GM18508 (cell line): ENCODE data around the gene HOXA3.

Source experiments
- ATAC-seq: cut with Tn5 transposase; IDR thresholded peaks from one replicate; pipeline ENCODE4 v1.9.1; 2021; ENCODE audit warnings: moderate number of reproducible peaks; ENCODE audit not compliant: insufficient read depth, unreplicated experiment

The HOXA3 gene

DNA sequence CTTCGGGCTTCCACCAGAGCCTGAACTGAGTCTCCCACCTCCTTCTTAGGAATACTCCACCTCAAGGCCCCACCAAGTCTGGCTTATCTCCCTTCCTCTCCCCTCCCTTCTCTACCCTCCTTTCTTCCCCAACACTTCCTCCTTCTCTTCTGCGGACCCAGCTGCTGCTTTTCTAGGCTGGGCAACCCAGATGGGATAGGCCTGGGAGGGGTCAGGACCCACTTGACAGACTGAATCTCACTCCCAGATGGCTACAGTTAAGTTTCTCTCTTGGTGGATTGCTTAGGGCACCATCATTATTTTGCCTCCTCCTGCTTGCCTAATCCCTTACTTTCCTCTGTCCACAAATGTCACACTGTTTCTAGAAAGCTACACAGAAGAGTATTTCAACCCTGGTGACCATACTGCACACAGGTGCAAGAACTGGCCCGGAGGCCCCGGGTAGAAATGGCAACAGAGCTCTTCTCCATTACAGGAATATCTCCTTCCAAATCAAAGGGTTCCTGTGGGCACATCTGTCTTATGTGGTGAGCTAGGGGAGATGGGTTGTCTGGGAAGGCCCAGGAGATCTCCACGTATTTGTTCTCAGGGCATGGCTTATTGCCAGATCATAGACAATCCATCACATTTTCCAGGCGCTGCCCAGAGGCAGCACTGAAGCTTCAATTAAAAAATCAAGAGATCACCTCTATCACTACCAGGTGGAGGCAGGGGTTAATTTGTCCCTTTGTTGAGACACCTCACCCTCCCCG, 37.8 kb upstream of the HOXA3 start:
- ATAC-seq: no peak

DNA sequence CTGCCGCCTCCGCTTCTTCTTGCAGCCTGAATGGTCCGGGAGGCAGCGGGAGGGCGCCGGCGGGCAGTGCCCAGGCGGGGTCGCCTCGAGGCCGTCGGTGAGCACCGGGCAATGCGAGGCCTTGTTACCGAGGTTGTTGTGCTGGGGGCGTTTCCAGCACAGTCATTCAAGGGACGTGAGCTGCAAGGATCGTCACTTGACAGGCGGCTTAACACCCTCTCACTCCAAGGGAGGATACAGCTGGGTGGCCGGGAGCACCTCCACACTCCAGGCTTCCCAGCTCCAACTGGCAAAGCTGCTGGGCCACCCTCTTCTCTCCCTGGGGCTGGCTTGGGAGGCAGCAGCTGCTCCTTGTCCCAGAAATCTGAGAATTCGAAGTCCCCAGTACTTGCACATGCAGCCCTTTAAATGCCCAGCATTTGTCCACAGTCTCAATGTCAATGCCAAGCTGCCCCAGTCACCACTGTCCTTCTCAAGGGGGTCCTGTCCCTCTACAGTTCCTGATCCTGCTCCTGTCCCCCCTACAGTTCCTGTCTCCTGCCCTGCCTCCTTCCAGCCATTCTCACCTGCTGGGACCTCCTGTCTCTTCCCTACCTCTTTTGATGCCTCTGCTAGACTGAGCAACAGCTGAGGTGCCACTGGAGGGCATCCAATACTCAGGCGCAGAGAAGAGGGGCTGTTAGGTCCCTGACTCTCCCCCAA, 37.1 kb upstream of the HOXA3 start:
- no peak for ATAC-seq

DNA sequence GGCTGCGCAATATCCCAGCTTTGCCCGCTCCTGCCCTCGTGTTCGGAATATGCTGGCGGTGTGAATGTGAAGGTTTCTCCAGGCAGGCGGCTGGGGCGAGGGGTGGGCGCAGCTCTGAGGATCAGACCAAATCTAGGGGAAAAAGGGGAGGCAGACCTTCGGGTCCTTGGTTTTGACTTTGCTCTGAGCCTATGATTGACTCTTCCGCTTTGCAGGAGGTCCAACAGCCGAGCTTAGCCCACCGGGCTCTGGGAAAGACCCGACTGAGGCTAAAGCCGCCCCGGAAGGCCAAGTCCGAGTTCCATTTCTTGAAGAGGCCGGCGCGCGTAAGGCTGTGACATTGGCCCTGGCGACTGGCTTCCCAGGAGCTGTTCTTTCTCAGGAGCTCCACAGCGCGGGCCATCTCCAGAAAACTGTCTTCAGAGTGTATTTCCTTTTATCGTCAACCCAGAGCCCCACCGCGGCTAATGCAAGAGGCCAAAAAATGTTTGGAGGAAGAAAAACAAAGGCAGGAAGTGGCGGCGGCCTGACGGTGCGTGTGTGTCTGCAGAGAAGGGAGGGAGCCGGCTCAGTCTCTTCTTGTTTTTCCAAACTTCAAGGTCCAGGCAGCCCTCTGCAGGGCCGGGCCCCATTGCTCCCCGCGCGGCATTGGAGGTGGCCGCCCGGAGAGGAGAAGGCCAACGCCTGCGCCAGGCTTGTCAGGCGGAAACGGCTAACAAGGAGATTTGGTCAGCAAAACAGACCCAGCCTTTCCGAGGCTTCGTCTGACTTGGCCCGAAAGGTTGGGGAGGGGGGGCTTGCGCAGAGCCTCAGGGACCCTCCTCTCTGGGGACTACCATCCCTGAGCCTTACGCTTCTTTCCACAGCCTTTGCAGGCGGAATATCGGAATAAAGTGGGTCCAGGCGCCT, 36.3 kb upstream of the HOXA3 start:
- no peak for ATAC-seq

DNA sequence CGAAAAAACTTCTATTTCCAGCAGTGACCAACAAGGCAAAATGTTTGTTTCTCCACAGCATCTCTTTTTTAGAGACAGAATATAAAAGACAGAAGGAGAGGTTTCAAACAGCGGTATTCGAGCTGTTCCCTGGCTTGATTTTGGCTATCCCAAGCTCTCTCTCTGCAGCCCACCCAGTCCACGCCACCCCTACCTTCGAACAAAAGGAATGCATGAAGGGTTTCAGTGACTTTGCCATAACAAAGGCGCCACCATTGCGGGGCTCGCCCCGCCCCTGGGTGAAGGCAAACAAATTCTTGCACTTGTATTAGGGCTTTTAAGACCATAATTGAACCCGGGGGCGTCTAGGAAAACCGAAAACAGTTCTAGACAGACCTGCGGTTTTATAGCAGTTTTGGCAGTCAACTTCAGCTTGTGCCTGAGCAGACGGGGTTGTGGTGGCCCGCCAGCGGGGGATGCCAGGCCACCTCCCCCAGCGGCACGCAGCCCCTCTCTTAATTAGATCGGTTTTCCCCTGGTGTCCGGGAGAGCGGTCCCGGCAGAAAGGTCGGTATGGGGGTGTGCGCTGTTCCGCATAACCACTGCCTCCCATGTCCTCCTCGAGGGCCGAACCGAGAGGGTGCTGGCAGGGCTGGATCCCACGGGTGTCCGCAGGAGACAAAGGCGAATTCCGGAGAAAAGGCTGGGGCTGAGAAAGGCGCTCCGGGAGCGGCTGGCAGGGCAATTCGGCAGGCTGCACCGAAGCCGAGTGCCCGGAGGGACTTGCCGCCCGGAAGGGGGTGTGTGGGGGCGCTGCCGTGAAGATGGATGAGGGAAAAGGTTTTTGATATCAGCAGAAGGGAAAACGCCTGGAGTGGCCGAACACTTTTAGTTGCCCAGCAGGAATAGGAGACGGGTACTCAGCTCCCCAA, 35.3 kb upstream of the HOXA3 start:
- ATAC-seq: no peak

DNA sequence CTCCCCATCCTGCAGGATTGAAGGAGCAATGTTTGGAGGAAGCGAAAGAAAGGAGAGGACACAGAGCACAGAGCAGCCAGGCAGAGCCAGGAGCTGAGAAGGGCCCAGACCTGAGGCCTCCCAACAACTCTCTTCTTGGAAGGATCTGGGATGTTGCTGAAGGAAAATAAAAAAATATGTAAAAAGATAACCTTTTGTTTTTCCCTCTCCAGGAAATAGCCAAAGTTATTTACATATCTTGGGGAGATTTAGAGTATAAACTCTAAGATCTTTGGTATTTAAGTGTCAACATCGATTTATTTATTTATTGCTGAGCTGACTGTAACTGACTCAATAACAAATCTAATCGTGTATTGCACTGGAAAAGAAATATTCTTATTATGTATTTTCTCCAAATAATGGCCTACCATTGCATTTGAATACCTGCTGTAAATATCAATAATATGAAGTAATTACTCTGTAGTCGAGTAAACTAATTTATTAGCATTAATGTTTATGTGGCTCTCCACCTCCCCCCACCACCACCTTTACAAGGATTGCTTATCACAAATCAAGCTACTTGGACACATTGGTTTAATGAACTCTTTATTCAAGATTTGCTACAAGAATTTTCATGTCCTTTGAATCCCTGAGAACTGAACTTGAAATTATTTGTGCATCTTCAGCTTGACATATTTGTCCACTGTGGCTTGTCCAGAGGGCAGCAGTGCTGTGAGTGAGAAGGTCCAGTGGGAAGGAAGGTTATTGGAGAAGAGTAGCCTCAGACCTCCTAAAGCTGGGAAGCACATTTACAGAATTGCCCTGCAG, 34.5 kb upstream of the HOXA3 start:
- ATAC-seq: no peak

DNA sequence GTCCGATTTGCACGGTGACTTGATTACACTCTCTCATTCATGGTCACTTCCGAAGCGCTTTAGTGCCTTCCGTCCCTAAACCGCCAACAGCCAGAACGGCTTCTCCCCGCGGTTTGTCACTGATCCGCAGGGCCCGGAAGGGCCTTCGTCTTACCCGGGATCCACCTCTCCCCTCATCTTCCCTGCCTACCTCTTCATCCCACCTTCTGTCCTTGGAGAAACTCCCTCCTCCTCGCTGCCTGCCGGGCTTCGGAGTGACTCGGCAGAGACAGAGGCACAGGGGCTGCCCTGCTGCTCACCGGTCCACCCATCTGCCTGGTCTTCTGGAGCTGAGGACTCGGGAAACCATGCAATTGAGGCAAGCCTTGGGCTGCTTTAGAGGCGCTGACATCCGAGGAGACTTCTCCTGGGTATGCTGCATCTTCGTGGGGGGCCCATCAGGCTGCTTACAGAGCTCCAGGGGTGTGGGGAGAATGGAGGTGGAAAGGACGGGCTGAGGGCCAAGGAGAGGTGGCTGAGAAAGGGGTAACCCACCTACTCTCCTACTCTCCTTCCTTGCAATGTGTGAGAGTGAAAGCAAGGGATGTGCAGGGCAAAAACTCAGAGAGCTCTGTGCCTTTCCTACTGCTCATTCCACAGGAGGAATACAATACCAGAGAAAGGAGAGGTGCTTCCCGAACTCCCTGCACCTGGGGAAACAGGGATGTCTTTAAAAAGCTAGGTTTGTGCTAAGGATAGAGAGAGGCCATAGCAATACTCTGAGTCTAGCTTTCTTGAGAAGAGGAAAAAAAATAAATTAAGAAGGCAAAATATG, 33.7 kb upstream of the HOXA3 start:
- no peak for ATAC-seq

DNA sequence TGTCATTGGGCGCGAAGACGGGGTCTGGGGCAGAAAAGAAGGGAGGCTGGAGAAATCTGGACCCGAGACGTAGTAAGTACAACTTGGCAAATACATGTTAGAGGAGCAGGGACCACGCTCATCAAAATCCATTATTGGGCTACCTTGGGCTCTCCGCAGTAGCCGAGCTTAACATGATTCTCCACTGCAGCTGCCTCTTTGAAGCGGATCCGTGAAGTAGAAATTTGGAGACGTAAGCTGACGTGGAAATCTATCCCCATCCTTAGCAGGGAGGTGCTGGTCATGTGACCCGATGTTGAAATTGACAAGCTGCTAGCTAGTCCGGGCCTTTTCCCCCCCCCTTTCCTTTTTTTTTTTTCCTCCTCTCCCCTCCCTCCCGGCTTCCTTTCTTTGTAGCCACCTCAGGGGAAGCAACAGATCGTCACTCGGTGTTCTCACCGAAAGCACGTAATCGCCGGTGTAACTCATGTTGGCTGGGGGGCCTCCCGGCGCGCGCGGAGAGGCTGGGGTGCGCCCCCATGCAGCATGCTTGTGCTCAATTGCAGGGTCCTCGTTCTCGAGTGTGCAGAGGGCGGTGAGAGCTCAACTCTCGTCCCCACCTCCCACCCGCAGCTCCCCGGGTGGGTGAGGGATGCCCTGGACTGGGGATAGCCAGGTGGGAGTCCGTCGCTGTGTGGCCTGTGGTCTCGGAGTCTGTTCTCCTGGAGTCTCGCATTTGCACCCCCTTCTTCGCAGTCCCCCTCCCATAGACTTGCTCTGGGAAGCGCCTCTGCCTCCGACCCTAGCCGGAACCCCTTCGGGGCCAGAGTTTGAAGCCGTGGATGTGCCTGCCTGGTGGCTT, 32.9 kb upstream of the HOXA3 start, which contains the start of gene HOXA11:
Gene HOXA11 (minus strand): TSS at position 220 of the 841 bp plus-strand sequence. CDS start 88 bp downstream, at position 132.
- no peak for ATAC-seq

DNA sequence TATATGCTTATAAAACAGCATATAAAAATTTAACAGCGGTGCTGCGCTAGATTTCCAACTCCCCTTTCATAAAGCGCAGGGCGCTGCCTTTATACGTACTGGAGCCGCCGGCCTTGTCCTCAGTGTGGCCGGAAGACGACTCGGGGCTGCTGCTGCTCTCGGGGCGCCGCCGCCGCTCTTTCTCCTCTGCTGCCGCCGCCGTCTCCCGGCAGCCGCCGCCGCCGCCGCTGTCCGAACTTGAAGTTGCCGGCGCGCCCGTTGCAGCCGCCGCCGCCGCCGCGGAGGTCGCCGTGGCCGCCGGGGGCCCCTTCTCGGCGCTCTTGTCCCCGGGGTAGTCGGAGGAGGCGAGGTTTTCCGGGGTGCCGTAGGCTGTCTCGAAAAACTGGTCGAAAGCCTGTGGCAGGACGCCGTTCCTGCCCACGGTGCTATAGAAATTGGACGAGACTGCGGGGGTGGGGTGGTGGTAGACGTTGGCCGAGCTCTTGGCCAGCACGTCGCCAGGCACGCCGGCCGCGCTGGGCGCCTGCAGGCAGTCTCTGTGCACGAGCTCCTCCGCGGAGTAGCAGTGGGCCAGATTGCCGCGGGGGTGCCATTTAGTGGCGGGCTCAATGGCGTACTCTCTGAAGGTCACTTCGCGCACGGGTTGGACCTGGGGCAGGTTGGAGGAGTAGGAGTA, 32.1 kb upstream of the HOXA3 start:
- no peak for ATAC-seq

DNA sequence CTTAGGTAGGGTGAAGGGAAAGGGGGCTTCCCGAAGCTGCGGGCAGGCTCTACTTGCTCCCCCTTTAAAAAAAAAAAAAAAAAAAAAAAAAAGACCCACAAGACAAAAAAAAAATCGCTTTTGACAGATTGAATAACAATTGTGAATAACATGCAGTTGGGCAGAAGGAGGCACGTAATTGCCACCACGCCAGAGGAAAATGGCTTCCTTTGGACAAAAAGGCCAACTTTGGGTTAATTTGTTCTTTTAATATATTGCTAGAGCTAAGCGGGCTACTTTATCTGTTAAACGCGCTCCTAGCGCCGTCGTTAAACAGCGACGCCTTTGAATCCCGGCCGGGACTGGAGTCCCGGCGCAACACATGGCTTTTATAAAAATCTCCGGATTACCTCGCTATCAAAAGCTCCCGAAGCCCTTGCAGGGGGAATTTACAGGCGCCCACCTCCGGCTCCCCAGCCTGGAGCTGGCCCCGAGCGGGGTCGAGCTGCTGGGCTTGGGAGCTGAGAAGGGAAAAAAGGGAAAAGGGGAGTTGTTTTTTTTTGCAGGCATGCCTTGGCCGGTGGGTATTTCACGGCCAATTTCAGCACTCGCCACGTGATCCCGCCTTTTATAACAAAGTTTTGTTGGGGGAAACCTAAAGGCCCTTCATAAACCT, 31.4 kb upstream of the HOXA3 start:
- ATAC-seq: no peak

DNA sequence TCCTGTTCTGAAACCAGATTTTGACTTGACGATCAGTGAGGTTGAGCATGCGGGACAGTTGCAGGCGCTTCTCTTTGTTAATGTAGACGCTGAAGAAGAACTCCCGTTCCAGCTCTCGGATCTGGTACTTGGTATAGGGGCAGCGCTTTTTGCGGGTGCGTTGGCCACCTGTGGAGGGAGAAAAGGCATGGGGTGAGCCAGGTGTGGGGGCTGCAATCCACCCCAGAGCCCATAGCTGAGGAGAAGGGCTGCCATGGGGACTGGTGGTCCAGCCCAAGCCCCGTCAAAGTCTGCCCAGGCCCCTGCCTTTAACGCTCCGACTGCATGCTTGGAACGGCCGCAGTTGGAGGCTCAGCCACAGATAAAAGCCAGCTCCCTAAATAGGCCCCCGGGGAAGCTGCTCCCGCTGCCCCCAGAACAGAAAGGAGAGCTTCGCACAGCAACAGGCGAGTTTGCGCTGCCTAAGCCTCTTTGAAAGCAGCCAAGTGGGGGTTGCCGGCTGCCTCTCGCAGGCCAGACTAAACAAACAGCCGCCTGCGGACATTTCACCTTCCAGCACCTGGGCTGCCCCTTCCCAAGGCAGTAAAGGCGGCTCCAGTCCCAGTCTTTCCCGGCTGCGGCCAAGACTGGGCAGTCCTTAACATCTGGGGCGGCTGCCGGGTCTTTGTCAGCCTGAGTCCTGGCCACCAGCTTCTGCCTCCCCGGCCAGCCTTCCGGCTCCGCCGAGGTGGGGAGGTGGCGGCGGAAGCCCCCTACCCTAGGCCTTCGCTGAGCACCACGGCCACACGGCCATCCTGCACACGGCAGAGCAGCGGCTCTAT, 30.7 kb upstream of the HOXA3 start:
- no peak for ATAC-seq

DNA sequence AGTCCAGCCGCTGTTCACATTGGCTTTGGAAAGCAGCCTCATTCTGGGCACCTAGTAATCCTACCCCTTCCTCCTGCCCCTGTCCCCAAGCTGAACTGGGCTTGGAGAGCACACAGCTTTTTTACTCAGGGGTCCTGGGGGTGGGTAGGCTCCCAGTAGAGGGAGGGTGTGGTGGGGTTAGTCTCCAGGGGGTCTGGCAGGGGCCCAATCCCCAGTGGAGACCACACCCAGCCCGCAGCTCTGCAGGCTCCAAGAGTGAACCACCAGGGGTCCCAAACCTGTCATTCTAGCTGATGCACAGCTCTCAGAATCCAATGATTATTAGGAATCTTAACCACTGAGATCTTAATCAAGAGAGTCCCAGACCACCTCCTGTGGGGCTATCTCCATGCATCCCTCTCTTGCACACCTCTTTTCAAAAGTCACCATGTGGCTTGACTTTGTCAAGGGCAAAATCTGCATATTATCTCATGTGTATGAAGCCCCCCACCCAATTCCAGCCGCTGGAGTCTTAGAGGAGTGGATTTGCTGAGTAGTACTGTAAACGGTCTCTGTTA, 30.0 kb upstream of the HOXA3 start:
- ATAC-seq: no peak

DNA sequence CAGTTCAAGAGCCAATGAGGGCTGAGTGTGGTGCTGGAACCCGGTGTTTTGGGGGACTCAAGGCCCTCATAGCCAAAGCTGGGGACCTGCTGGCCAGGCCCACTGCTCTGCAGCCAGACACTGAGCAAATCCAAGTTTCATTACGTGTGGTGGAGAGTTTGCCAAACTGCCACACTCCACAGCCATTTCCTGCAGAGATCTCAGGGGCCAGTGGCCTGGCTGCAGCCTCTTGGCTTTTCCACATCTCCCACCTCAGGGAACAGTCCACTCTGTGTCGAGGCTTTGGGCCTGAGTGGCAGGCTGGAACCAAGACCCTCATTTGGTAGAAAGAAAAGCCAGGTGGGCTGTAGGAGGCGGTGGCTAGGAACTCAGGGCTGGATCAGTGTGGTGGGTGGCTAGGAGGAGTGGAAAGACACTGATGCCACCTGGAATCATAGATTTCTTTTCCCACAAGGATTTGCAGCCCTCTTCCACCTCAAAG, 29.5 kb upstream of the HOXA3 start:
- no peak for ATAC-seq

DNA sequence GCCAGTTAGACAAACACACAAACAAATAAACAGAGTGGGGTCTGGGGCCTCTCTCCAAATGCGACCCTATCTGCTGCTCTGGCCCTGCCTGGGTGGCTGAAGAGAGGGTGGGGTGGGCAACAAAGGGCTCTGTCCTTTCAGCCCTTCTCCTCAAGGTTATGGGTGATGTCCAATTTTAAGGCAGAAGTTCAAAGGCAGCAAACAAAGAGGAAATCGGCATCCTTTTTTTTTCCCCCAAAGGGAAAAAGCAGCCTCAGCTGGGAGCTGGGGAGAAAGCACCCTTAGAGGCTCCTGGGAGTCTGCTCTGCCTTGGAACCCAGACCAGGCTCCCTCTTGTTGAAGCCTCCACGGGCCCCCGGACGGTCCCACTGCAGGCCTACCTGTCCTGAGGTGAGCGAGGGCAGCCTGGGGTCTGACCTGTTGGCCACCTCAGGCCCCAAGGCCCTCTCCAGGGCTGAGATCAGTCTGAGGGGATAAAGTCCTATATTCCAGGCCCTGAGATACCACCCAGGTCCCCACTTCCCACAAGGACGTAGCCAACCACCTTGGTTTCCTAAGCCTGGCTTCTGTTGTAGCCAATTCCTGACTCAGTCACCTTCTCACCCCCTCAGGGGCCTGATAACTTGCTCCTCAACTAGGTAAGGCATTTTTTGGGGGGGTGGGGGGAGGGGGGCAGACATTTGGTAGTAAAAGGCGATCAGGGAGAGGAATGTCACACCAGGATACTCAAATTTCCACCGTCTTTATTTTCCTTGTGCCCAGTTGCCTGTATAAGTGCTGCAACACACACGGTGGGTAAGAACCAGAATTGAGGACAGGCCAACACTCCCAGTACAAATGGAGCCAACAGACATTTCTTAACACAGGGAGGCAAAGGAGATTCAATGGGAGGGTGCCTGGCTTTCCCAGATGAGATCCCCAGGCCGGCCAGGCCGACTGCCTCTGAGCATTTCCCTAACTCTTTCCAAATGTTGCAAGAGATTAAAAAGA, 28.3 kb upstream of the HOXA3 start:
- ATAC-seq: no peak
